ENCODE measurements around the gene CDH15.
"Not testable (repeated sequence)": the region's sequence is repeated elsewhere in the genome, so short reads cannot be mapped to it uniquely, and the experiment has no call there.

CDH15 gene

DNA sequence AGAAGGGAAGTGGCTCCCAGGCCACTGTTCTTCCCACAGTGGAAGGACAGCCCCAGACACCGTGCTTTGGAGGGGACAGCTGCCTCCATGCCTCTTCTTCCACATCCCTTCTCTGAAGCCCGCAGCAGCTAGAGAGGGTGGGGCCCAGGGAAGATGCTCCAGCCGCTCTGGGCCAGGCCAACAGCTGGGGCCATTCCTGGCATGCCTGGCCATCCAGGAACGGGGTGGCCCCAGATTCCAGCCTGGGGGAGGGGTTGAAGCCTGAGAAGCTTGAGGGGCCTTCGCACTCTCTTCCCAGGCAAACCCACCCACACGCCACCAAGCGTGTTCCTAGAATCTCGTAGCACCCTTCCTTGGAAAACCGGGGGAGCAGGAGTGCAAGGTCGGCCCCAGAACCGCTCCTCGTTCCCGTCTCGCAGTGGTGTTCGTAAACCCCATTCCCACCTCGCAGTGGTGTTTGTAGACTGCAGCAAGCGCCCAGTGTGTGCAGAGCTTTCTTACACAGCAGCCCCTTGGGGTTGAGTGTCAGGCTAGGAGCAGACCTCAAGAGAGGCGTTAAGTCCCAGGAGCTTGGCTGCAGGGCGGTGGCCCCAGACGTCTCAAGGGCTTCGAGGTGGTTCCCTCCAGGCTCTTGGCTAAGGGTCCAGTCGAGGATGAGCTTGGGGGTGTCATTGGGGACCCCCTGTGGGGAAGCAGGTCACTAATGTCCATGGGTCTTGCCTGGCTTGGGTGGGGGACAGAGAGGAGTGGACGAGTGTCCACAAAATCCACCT is 2.7 kb downstream of the CDH15 start:
- DNase-seq = no peak

DNA sequence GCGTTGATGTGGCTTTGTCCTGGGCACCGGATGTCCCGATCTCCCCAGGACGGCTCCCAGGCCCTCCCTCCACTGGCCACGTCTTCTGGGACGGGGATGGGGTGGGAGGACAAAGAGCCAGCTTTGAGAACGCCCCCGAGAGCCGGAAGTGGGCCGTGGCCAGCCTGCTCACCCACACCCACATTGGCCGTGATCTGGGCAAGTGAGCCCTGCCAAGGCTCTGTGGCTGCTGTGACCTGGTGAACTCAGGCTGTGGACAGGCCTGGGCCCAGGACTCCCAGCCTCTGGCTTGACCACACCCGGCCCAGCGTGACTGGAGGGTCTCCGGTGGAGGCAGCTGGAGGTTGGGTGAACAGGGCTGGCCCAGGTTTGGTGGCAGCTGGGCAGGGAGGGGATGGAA is 3.3 kb downstream of the CDH15 start:
- DNase-seq = no peak

DNA sequence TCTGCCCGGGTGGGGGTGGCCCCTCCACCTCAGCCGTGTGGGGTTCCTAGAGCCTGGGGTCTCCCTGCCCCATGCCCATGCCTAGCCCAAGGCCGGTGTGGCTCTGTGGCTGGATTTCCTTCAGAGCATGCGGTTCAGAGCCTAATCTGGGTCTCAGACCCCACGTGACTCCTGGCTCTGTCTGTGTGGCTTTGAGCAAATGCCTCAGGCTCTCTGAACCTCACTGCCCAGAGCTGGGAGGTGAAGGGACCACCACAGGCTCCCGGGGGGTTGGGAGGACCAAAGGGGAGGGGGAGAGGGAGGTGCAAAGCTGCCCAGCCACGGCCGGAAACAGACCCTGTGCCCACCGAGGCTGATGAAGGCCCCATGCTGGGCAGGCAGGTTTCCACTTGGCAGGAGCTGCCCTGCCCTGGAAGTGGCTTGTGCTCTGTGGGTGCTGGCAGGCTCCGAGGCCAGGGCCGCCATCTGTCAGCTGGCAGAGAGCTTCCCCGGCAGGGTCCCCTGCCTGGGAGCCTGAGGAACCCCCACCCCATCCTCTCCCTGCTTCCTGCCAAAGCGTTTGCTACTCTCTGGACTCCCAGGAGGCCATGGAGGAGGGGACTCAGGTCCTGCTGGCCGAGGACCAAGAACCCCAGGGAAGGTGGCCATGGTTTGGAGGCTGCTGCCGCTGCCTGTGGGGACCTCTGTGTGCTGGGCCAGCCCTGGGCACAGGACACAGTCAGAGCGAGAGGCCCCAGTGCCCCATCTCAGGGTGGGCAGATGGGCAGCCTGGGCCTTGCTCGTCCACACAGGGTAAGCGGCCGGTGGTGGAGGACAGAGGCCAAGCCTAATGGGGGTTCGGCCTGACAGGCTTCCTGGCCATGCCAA is 4.0 kb downstream of the CDH15 start:
- no peak for DNase-seq

DNA sequence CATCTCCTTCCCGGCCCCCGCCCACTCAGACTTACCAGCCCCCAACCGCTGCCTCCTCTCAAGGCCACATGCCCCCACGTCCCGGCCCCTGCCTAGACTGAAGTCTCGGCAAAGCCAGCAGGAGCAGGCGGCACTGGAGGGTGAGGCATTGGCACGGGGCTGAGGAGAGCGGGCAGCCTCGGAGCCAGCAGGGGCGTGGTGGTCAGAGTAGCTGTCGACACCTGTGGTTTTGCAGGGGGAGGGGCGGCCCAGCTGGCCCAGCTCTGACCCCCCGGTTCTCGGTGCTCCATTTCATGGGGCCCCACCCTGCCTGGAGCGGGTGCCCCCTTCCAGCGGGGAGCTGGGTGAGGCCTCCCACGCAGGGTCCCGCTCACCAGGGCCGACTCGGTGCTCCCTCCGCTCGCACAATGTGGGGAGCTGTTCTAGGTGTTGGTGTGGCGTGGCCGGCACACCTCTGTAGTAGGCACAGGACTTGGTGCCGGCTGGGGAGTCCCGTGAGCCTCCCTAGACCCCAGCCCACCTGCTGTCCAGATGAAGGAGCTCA is 4.7 kb downstream of the CDH15 start:
- no peak for DNase-seq

DNA sequence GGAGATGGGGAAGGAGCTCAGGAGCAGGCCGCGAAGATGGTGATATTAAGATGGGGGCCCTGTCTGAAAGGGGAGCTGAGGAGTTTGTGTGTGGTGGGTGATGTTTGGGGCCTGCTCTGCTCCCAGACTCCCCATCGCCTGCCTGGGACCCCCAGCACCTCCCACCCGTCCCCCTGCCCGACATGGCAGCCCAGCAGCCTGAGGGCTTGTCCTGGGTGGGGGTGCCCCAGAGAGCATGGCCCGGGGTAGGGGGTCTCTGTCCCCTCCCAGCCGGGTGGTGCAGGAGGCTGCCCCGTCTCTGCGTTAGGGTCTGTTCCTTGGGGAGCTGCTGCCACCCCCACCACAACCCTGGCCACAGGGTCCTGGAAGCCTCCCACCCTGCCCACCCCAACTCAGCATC is 5.2 kb downstream of the CDH15 start:
- DNase-seq = no peak

DNA sequence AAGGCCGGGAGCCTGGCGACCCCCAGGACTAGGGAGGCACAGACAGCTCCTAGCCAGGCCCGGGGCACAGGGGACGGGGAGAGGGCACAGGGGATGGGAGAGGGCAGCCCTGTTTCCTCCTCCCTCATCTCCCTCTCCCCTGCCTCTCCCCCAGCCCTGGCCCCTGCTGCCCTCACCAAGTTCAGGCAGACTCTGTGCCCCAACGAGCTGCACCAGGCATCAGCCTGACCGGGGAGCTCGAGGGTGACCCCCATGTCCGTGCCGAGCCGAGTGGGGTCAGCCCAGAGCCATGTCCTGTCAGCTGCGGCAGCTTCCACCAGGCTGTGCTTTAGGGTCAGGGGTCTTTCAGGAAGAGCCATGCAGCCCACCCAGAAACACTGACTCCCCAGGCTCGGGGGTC is 6.0 kb downstream of the CDH15 start:
- DNase-seq = no peak

DNA sequence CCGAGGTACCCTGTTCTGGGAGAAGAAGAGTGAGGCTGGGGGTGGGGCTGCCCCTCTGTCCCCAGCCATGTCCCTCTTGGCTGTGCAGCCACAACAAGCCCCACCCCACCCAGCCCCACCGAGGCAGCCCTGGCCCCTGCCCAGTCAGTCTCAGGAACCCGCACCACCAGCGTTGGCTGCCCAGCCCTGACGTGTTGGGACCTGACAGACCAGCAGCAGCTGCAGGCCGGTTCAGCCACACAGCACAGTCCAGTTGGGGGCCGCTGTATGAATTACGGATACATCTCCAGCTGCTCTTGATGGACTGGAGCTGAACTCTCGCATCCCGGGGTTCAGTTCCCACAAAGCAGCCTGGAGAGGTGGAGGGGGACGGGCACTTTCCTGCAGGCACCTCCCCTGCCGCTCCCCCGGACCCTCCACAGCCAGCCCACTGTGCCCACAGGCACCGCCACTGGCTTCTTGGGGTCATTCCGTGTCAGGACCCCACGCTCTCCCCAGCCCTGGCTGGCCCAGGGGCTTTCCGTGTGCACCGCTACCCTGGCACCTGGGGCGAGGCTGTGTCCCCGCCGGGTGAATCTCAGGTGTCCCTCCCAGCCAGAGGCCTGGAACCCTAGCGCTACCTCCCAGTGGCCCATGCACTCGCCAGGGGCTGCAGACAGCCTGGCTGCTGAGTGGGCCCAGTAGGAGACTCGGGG is 7.1 kb downstream of the CDH15 start:
- no peak for DNase-seq

DNA sequence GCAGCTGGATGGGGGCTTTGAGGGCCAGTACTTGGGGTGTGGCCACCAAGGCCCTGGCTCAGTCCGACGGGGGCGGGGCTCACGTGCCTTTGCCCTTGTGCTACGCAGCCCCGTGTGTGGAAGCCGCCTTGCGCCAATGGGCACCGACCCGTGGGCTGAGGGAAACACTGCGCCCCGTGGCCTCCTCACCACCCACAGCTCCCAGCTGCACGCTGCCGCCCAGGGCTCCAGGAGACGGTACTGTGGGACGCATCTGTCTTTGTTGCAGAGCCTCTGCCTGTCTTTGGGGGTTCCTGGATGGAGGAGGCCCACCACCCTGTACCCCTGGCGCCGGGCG is 7.6 kb downstream of the CDH15 start:
- no peak for DNase-seq

DNA sequence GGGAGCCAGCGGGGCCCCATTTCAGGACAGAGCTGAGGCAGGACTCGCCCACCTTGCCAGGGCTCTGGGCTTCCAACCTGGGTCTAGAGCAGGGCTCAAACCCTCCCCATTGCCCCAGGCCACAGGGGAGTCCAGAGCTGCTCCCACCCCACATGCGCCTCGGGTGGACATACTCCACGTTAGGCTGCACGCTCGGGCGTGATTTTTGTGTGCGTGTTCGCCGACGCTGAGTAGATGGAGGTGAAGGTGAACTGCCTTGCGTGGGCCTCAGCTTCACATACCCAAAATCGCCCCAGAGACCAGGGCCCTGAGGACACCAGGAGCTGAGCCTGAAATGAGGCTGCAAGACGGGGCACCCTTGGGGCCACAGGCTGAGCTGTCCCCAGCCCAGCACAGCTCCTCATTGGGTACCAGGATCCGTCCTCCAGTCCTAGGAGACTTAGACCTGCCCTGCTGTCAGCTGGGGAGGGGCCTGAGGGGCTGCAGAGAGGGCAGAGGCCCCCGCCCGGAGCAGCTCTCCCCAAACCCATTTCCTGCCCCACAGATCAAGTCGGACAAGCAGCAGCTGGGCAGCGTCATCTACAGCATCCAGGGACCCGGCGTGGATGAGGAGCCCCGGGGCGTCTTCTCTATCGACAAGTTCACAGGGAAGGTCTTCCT is 8.2 kb downstream of the CDH15 start:
- no peak for DNase-seq

DNA sequence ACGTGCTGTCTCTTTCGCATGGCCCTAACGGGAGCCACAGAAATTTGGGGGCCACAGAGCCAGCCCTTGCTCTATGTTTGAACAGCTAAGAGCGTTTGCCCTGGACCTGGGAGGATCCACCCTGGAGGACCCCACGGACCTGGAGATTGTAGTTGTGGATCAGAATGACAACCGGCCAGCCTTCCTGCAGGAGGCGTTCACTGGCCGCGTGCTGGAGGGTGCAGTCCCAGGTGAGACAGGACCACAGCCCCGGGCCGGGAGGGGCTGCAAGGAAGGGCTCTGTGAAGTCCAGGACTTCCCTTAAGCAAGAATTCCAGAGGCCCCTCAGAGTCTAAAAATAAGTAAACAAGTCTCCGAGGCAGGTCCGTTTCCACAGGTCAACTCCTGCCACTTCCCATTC is 11.9 kb downstream of the CDH15 start:
- no peak for DNase-seq

DNA sequence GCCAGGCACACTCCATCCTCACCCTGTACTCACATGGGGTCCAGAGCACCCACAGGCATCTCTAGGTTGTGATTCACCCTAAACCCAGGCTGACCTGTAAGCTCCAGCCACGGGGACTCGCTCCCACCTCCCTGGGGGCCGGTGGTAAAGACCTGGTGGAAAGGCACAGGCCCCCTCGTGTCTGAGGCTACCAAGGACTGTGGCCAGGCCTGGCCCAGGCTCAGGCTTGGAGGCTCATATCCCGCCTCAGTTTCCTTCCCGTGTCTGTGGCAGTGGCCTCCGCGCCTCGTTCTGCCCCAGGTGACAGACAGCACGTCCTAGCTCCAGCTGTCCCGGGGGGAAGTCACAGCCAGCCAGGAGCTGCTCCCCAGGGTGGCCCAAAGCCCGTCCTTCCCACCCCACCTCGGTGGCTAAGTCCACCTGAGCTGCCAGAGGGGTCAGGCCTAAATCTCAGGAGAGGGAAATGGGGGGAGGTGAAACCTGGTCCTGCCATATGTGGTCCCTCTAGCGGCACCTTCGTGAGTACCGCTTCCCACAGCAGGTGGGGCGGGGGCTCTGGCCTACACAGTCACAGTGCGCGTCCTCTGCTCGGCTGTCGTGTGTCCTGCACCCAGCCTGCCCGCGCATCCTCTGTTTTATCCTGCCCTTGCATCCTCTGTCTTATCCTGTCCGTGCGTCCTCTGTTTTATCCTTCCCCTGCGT is 12.6 kb downstream of the CDH15 start:
- no peak for DNase-seq

DNA sequence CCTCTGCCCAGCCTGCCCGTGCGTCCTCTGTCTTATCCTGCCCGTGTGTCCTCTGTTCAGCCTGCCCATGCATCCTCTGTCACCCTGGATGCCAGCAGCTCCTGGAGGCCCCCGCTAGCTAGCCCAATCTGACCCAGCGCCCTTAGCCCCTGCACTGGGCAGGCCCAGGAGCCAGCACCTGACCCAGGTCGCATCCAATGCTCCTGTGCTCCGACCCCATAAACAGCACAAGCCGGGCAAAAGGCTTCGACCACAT is 13.1 kb downstream of the CDH15 start:
- no peak for DNase-seq

DNA sequence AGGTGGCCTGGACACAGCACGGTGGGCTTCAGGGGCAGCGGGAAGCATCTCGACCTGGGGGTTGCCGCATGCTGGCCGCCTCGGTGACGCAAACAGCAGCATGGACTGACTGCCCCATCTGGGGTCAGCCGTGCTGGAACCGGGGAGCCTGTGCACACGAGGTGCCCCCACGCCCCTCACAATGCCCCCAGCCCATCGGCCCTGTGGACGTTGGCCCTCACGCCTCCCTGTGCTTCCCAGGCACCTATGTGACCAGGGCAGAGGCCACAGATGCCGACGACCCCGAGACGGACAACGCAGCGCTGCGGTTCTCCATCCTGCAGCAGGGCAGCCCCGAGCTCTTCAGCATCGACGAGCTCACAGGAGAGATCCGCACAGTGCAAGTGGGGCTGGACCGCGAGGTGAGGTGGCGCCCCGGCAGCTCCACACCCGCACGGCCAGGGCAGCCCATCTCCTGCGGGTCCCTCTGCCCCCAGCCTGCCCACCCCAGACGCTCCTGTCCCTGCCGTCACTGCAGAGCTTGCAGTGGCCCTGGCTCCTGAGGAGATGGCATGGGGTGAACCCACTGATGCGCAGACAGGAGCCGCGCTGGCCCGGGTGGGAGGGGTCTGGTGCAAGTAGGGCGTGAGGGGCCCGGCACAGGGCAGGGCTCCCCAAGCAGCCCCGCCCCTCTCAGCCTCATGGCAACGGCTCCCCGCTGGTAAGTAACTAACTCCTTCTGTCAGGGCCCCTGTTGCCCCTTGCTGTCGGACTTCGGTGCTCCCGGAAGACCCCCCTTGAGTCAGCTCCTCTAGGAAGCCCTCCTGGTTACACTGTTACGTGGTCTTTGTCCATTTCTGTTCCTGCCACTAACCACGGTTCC is 13.6 kb downstream of the CDH15 start:
- peak; percentile 40 for DNase-seq

DNA sequence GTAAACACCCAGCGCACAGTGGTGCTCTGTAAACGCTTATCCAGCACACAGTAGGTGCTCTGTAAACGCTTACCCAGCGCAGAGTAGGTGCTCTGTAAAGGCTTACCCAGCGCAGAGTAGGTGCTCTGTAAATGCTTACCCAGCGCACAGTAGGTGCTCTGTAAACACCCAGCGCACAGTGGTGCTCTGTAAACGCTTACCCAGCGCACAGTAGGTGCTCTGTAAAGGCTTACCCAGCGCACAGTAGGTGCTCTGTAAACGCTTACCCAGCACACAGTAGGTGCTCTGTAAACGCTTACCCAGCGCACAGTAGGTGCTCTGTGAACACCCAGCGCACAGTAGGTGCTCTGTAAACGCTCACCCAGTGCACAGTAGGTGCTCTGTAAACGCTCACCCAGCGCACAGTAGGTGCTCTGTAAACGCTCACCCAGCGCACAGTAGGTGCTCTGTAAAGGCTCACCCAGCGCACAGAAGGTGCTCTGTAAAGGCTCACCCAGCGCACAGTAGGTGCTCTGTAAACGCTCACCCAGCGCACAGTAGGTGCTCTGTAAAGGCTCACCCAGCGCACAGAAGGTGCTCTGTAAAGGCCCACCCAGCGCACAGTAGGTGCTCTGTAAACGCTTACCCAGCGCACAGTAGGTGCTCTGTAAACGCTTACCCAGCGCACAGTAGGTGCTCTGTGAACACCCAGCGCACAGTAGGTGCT is 14.5 kb downstream of the CDH15 start:
- not testable (repeated sequence) for DNase-seq

DNA sequence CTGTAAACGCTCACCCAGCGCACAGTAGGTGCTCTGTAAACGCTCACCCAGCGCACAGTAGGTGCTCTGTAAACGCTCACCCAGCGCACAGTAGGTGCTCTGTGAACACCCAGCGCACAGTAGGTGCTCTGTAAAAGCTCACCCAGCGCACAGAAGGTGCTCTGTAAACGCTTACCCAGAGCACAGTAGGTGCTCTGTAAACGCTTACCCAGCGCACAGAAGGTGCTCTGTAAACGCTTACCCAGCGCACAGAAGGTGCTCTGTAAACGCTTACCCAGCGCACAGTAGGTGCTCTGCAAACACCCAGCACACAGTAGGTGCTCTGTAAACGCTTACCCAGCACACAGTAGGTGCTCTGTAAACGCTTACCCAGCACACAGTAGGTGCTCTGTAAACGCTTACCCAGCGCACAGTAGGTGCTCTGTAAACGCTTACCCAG is 15.1 kb downstream of the CDH15 start:
- not testable (repeated sequence) for DNase-seq

DNA sequence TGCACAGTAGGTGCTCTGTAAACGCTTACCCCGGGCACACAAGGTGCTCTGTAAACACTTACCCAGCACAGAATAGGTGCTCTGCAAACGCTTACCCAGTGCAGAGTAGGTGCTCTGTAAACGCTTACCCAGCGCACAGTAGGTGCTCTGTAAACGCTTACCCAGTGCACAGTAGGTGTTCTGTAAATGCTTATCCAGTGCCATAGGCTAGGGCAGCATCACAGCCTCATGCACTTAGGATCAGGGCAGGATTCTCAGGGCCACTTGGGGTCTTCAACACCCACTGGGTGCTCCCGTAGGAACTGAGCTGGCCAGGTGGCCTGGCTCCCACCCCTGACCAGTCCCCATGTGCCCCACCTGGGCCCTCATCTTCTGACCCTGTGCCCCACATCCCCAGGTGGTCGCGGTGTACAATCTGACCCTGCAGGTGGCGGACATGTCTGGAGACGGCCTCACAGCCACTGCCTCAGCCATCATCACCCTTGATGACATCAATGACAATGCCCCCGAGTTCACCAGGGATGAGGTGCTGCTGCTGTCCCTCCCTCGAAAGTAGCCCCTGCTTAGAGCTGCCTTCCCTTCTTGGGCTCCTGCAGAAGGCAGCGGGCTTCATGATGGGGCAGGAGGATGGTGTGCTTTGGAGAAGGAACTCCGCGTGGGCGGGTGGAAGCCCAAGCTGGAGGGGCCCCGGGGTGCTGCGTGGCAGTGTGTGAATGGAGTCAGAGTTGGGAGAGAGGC is 15.7 kb downstream of the CDH15 start:
- peak; percentile 42 for DNase-seq

DNA sequence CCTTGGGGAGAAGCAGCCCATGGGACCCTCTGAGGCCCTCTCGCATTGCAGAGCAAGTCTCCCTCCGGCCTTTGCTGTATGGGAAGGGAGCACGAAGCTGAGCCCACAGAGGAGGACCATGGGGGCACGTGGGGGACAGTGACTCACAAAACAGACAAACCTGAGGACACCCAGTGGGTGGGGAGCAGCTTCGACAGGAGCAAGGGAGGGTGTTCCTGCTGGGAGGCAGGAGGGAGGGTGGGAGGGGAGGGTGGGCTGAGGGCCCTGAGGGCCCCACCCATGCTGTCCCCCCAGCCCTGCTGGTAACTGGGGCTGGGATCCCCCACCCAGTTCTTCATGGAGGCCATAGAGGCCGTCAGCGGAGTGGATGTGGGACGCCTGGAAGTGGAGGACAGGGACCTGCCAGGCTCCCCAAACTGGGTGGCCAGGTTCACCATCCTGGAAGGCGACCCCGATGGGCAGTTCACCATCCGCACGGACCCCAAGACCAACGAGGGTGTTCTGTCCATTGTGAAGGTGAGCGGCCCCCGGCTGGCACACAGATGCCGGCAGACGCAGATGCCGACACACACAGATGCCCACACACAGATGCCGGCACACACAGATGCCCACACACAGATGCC is 16.3 kb downstream of the CDH15 start:
- DNase-seq = no peak

DNA sequence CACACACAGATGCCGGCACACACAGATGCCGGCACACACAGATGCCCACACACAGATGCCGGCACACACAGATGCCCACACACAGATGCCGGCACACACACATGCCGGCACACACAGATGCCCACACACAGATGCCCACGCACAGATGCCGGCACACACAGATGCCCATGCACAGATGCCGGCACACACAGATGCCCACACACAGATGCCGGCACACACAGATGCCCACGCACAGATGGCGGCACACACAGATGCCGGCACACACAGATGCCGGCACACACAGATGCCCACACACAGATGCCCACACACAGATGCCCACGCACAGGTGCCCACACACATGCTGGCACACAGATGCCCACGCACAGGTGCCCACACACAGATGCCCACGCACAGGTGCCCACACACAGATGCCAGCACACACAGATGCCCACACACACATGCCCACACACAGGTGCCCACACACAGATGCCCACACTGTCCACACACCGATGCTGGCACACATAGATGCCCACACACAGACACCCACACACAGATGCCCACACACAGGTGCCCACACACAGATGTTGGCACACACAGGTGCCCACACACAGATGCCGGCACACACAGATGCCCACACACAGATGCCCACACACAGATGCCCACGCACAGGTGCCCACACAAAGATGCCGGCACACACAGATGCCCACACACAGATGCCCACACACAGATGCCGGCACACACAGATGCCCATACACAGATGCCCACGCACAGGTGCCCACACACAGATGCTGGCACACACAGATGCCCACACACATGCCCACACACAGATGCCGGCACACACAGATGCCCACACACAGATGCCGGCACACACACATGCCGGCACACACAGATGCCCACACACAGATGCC is 17.2 kb downstream of the CDH15 start:
- not testable (repeated sequence) for DNase-seq
